Gastrocnemius medialis (tissue), 4 donors: ENCODE measurements around the gene MTMR1.

ENCODE experiments used
- POLR2A ChIP-seq, 2 donors: fragments of 450-650 bp; IDR thresholded peaks; one replicate each; pipeline ENCODE4 v1.6.1; 2017; ENCODE audit warnings: antibody characterized with exemption in 2 of 2, mild to moderate bottlenecking in 2 of 2, moderate library complexity in 2 of 2
- TF ChIP-seq, protein P1 (sequence below), 5 experiments: fragments of 450-650 bp in 3 of 5; fragments of 200-600 bp in 2 of 5; sonication (generic) in 2 of 5; IDR thresholded peaks in 4 of 5; conservative IDR thresholded peaks in 1 of 5; 1 replicate in 4 of 5; 2 replicates in 1 of 5; pipeline ENCODE4 v1.5.1; 2016 to 2019; ENCODE audit warnings: antibody characterized with exemption in 5 of 5, mild to moderate bottlenecking in 3 of 5, moderate library complexity in 3 of 5

DNA sequence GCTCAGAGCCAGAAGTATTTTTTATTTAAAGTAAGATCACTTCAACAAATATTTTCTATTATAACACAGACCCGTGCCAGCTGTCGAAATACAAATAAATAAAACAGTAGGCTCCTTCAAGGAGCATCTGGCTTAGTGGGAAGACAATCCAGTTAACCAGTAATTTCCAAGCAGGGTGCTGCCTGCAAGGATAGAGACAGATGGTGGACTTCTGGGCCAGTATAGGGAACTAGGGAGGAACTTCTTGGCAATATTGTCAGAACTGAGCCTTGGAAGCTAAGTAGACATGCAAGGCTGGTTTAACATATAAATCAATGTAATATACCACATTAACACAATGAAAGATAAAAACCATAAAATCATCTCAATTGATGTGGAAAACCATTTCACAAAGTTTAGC, 17.0 kb upstream of the MTMR1 start:
- TF ChIP-seq, protein P1, sequence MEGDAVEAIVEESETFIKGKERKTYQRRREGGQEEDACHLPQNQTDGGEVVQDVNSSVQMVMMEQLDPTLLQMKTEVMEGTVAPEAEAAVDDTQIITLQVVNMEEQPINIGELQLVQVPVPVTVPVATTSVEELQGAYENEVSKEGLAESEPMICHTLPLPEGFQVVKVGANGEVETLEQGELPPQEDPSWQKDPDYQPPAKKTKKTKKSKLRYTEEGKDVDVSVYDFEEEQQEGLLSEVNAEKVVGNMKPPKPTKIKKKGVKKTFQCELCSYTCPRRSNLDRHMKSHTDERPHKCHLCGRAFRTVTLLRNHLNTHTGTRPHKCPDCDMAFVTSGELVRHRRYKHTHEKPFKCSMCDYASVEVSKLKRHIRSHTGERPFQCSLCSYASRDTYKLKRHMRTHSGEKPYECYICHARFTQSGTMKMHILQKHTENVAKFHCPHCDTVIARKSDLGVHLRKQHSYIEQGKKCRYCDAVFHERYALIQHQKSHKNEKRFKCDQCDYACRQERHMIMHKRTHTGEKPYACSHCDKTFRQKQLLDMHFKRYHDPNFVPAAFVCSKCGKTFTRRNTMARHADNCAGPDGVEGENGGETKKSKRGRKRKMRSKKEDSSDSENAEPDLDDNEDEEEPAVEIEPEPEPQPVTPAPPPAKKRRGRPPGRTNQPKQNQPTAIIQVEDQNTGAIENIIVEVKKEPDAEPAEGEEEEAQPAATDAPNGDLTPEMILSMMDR (IDR thresholded peaks at IDR 0.05 in 4 of 5, conservative IDR thresholded peaks at IDR 0.05 in 1 of 5), result no peak
- TF ChIP-seq POLR2A (IDR thresholded peaks at IDR 0.05), result no peak
